ENCODE results near the gene ANXA10.
"Not testable (repeated sequence)": the region's sequence is repeated elsewhere in the genome, so short reads cannot be mapped to it uniquely, and the experiment has no call there.

The ANXA10 gene

GRCh38 chr4:168203233-168203911, 111.0 kb downstream of the ANXA10 start:
- in situ Hi-C loops (cut with HindIII; ENCODE audit: low pct_ligation_motif_present, low pct_unique_long_range_greater_than_20kb, low sequenced_read_pairs), result no loop called here
- DNase-seq, result no peak

GRCh38 chr4:168208957-168209614, 116.7 kb downstream of the ANXA10 start:
- DNase-seq, result no peak
- in situ Hi-C loops (cut with HindIII; ENCODE audit: low pct_ligation_motif_present, low pct_unique_long_range_greater_than_20kb, low sequenced_read_pairs), result no loop called here

GRCh38 chr4:168212656-168213055, 120.3 kb downstream of the ANXA10 start:
- in situ Hi-C loops (cut with HindIII; ENCODE audit: low pct_ligation_motif_present, low pct_unique_long_range_greater_than_20kb, low sequenced_read_pairs), result no loop called here
- no peak for DNase-seq

- in situ Hi-C loops (cut with HindIII; ENCODE audit: low pct_ligation_motif_present, low pct_unique_long_range_greater_than_20kb, low sequenced_read_pairs), result not testable (repeated sequence)
These were observed 121.2 kb downstream of the ANXA10 start for GRCh38 chr4:168213511-168213910.

GRCh38 chr4:168218645-168219044, 126.3 kb downstream of the ANXA10 start:
- peak; percentile 15 for DNase-seq
- in situ Hi-C loops (cut with HindIII; ENCODE audit: low pct_ligation_motif_present, low pct_unique_long_range_greater_than_20kb, low sequenced_read_pairs), result no loop called here

More at GRCh38 chr4:168213511-168213910, 121.2 kb downstream of the ANXA10 start:
- DNase-seq, result not testable (repeated sequence)

- in situ Hi-C loops (cut with HindIII; ENCODE audit: low pct_ligation_motif_present, low pct_unique_long_range_greater_than_20kb, low sequenced_read_pairs), result no loop called here
- DNase-seq, result no peak
These were observed 128.6 kb downstream of the ANXA10 start for GRCh38 chr4:168220893-168221292.

- DNase-seq, result no peak
- in situ Hi-C loops (cut with HindIII; ENCODE audit: low pct_ligation_motif_present, low pct_unique_long_range_greater_than_20kb, low sequenced_read_pairs), result no loop called here
These were observed 129.0 kb downstream of the ANXA10 start for GRCh38 chr4:168221301-168221700.
